Measurements from ENCODE around the gene CCDC107. TPM values are rescaled to one million over a fixed set of nuclear protein-coding genes. Genes with fewer than 3 reads are reported as not detected.

The CCDC107 gene
- 34.9 and 37.0 TPM in 2 replicates for total RNA-seq (2014; rRNA removed)
- Bru-seq, nascent RNA = percentile 86 among the genes with signal in this experiment
- percentile 84 among the genes with signal in this experiment for BruChase-seq, experiment 1, labeled RNA remaining after a 6-hour chase
- percentile 74 among the genes with signal in this experiment for BruChase-seq, experiment 2, labeled RNA remaining after a 2-hour chase
- long read RNA-seq, transcript CCDC107-206 (5 exons, 1,242 nt) = major isoform, 20 of 71 reads
- long read RNA-seq, transcript CCDC107-204 (6 exons, 1,173 nt) = minor isoform, 12 of 71 reads
- long read RNA-seq, partial matches to known transcripts = 0 of 71 reads
- long read RNA-seq, other reads (novel, unspliced or antisense) = 35 of 71 reads

- Histone ChIP-seq H3K27ac (ENCODE audit: low read length) (peak within 1 kb of the TSS; percentile 98), H2AFZ (ENCODE audit: low read length) (peak within 1 kb of the TSS; percentile 89), H3K9ac (ENCODE audit: low read length) (peak within 1 kb of the TSS; percentile 97), H3F3A (ENCODE audit: low read length, unreplicated experiment) (peaks cover 7% of the 10 kb centered on the region), H3K36me3 (ENCODE audit: low read depth, low read length) (peaks cover 20% of the 10 kb centered on the region), H3K79me2 (ENCODE audit: low read length) (peaks cover 29% of the 10 kb centered on the region), H3K9me2 (replicated peaks; ENCODE audit: low read length) (no peaks in the 10 kb centered on the region), H3K27me3 (ENCODE audit: low read length) (no peaks in the 10 kb centered on the region), H3K4me1 (ENCODE audit: insufficient read depth, low read length) (peaks cover 27% of the 10 kb centered on the region), H3K4me3 (ENCODE audit: low read length) (peak within 1 kb of the TSS; percentile 96), H3K4me2 (ENCODE audit: low read length) (peak within 1 kb of the TSS; percentile 98), H4K20me1 (ENCODE audit: low read length) (no peaks in the 10 kb centered on the region), H3K9me3 (ENCODE audit: low read length) (no peaks in the 10 kb centered on the region)
- CTCF ChIA-PET = interaction anchor here (0.6 to 1.1 kb wide), 2 partner anchors 52 to 69 kb away, joined by 3 read pairs; no protein-coding TSS in a partner anchor
- TF ChIP-seq CTCF (conservative IDR thresholded peaks at IDR 0.05; ENCODE audit: low read depth, low read length) (peak; percentile 57), EZH2 (IDR thresholded peaks at IDR 0.05; ENCODE audit: low read length, unreplicated experiment) (no peak)
- ATAC-seq = peak; percentile 60
- intact Hi-C loops (cut with micrococcal nuclease) = loop anchor here (2.0 to 10.0 kb wide), 3 partner anchors 39 to 136 kb away; partner anchors contain the start of gene NPR2
- POLR2A ChIA-PET (ENCODE audit: unreplicated experiment) = interaction anchor here (0.6 to 0.8 kb wide), 3 partner anchors 54 to 244 kb away, joined by 3 to 4 read pairs (median 3); no protein-coding TSS in a partner anchor
- peak; percentile 81 for DNase-seq
- no TSS peak for BruUV-seq (replicated peaks)
Observed at GRCh38 chr9:35658137-35658967, at the start of gene CCDC107. Gene CCDC107 (plus strand): TSS chr9:35658292. CDS start chr9:35658380, 88 bp downstream.

- Histone ChIP-seq H4K20me1 (ENCODE audit: low read length) (no peaks in the 10 kb centered on the region), H3K27me3 (ENCODE audit: low read length) (no peaks in the 10 kb centered on the region), H3K36me3 (ENCODE audit: low read depth, low read length) (no peaks in the 10 kb centered on the region; the same call in 1 of the 2 replicates), H3K79me2 (ENCODE audit: low read length) (peaks cover 14% of the 10 kb centered on the region), H3K4me1 (ENCODE audit: insufficient read depth, low read length) (peaks cover 8% of the 10 kb centered on the region; the same call in 1 of the 2 replicates), H3K9ac (ENCODE audit: low read length) (no peak overlapping the region), H3K9me2 (replicated peaks; ENCODE audit: low read length) (no peaks in the 10 kb centered on the region), H3K4me3 (ENCODE audit: low read length) (no peak overlapping the region), H2AFZ (ENCODE audit: low read length) (no peak overlapping the region), H3K4me2 (ENCODE audit: low read length) (no peak overlapping the region), H3K9me3 (ENCODE audit: low read length) (no peaks in the 10 kb centered on the region), H3F3A (ENCODE audit: low read length, unreplicated experiment) (no peaks in the 10 kb centered on the region), H3K27ac (ENCODE audit: low read length) (no peak overlapping the region)
- no peak for DNase-seq
- TF ChIP-seq EZH2phosphoT487 (IDR thresholded peaks at IDR 0.05; ENCODE audit: borderline replicate concordance, low read length) (no peak), EZH2 (IDR thresholded peaks at IDR 0.05; ENCODE audit: low read length, unreplicated experiment) (no peak), CTCF (conservative IDR thresholded peaks at IDR 0.05; ENCODE audit: low read depth, low read length) (no peak)
- POLR2A ChIA-PET (ENCODE audit: unreplicated experiment) = no interaction called here
- no peak for ATAC-seq
- no TSS peak for BruUV-seq (replicated peaks)
- intact Hi-C loops (cut with micrococcal nuclease) = no loop called here
- CTCF ChIA-PET = no interaction called here
Observed at GRCh38 chr9:35609001-35609819, 48.9 kb upstream of the CCDC107 start.

All from PC-3 (cell line).